GM20431 (cell line): ENCODE measurements around the gene TRIM4.

Source experiments
- in situ Hi-C: fragments of 300-500 bp; cut with MseI, MboI; formaldehyde crosslinking; loops from one replicate; pipeline ENCODE4 v1.15.0; 2020; ENCODE audit warnings: low sequenced_read_pairs; ENCODE audit not compliant: unreplicated experiment

The TRIM4 gene

DNA sequence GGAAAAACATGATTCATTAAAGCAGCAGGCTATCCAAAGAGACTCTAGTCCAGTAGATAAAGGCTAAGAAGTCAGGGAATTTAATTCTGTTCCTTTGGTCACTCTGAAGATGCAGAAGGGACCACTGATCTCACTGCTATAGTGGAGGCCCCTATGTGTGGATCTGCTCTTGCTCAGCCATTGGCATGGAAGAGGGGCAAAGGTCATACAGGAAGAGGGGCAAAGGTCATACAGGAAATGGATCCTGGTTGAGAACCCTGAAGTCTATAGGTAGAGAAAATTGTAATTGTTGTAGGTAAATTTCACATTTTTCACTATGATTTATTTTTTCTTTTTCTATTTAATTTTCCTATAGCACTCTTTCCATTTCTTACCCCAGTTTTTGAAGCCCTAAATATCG lies 64.1 kb downstream of the TRIM4 start:
- in situ Hi-C loops, result no loop called here

DNA sequence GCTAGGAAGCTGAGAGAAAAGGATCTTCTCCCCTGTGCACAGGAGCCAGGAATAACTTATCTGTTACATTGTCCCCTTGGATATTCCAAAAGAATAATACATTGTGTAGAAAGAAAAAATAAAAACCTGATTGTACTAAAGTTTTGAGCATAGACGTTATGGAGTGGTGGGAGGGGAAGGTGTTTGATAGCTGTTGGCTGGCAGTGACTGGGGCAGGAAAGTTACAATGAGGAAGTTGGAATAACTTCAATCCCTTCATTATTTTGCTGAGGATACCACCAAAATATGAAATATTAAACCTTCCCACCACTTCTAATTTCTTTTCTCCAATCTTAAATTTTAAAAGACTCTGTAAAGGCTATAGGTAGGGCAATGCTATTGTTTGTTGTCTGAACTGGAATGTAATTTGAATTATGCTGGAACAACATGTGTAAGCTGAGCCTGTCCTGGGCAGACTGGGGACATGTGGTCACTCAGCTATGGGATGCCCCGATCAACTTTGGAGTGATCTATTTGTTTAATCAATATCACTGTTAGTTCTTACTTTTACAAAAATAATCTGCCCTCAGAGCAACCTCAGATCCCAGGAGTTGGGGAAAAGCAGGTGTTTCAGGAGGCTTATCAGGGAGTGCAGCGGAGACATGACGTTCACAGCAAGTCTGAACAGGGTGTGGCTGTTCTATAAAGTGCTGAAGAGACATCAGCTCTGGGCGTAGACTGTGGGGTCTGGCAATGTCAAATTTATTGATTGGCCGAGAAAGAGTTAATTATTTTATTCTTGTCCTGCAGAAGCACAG lies 70.7 kb downstream of the TRIM4 start:
- in situ Hi-C loops, result no loop called here

DNA sequence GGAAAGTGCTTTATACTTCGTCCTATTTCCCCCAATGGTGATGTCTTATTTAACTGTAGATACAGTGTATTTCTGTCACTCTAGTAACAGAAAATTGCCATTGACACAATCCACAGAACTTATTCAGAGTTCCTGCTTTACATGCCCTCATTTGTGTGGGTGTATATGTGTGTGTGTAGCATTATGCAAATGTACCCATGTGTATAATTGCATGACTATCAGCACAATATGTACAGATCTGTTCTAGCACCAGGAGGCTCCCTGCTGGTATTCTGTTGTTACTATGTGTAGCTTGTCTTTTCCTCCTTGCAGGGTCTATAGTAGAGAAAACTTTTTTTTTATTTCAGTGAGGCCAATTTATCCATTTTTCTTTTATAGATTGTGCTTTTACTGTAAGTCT lies 75.0 kb downstream of the TRIM4 start:
- in situ Hi-C loops, result no loop called here

DNA sequence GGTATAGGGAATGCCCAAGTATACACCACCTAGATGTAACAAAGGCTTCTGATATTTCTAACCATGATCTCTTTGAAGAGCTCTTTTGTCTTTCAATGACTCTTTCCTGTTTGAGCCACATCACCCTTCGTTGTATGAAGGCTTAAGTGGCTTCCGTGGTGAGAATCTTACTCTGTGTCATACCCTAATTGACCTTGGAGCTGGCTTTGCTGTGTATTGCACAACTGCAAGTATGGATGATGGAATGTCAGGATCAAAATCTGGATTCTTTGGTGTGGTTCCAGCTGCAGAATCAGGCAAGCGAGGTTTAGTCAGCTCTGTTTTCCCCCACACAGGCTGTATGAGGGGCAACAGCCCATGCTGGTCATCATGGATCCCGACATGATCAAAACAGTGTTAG lies 75.5 kb downstream of the TRIM4 start:
- in situ Hi-C loops, result no loop called here

DNA sequence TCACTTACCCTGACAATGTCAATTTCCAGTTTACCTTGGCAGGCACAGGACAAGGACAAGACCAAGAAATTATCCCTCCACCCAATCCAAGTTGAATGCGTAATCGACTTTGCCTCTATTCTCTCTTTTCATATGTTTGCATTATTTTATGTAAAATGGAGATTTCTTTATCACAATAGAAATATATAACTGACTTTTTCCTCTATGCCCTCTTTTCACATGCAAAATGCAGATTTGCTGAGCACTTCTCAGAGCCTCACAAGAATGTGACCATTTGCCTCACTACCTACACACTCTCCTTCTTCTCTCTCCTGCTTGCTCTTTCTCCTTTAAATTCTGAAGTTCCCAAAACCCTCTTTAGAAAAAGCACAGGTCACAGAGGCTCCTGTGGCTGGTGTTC lies 76.4 kb downstream of the TRIM4 start:
- in situ Hi-C loops, result no loop called here
